Fibroblast of lung (primary cell): ENCODE results near the gene SRRM3.

Source experiments
- EZH2 ChIP-seq: IDR thresholded peaks from 2 replicates; pipeline ENCODE4 v1.5.1; 2012; ENCODE audit warnings: low read length, control low read depth, mild to moderate bottlenecking; ENCODE audit errors: missing control alignments
- TF ChIP-seq, protein P1 (sequence below), 2 donors: IDR thresholded peaks in 1 of 2; conservative IDR thresholded peaks in 1 of 2; 1 replicate in 1 of 2; 2 replicates in 1 of 2; pipeline ENCODE4 v1.5.1; 2011 to 2012; ENCODE audit warnings: low read length in 2 of 2, control low read depth in 1 of 2, inconsistent platforms in 1 of 2, low read depth in 1 of 2, mild to moderate bottlenecking in 1 of 2

DNA sequence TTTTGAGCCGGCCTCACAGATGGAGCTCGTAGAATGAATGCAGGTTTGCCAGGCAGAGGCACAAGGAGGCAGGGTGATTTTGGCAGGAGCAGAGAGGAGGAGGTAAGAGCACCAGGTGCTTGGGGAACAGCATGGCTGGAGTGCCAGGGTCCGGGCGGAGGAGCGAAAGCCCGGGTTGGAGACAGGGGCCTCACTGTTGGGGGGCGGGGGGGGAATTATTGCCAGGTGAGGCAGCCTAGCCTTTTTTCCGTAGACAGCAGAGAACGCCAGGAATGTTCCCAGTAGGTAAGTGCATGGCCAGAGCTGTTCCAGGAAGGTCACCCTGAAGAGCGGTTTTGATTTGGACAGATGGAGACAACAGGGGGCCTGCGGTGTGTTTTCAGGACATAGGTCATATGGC lies 9.5 kb downstream of the SRRM3 start:
- TF ChIP-seq, protein P1, sequence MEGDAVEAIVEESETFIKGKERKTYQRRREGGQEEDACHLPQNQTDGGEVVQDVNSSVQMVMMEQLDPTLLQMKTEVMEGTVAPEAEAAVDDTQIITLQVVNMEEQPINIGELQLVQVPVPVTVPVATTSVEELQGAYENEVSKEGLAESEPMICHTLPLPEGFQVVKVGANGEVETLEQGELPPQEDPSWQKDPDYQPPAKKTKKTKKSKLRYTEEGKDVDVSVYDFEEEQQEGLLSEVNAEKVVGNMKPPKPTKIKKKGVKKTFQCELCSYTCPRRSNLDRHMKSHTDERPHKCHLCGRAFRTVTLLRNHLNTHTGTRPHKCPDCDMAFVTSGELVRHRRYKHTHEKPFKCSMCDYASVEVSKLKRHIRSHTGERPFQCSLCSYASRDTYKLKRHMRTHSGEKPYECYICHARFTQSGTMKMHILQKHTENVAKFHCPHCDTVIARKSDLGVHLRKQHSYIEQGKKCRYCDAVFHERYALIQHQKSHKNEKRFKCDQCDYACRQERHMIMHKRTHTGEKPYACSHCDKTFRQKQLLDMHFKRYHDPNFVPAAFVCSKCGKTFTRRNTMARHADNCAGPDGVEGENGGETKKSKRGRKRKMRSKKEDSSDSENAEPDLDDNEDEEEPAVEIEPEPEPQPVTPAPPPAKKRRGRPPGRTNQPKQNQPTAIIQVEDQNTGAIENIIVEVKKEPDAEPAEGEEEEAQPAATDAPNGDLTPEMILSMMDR (conservative IDR thresholded peaks at IDR 0.05 in 1 of 2, IDR thresholded peaks at IDR 0.05 in 1 of 2; ENCODE audit: low read depth in 1 of 2, low read length in 2 of 2), result no peak
- no peak for TF ChIP-seq EZH2
